Pancreas (tissue), 10 donors: ENCODE measurements around the gene M1AP. TPM values are rescaled to one million over a fixed set of nuclear protein-coding genes. Genes with fewer than 3 reads are reported as not detected.

Experiments used
- ATAC-seq, 4 donors: fragments of 200-7000 bp; cut with Tn5 transposase; one replicate each; pipeline versions ENCODE4 v1.8.0 to v1.9.1; 2020; ENCODE audit warnings: mild to moderate bottlenecking in 4 of 4, moderate library complexity in 4 of 4
- DNase-seq, 6 donors: peaks; one replicate each; pipeline ENCODE4 v3.0.0-alpha.2; 2020
- FAIRE-seq: peaks from 2 replicates; lab custom pipeline; 2012; peaks lifted over from hg19 to GRCh38; lab: Jason Lieb, UNC
- H3K27ac ChIP-seq, 4 donors: fragments of 200-600 bp; sonication (generic); 1 replicate in 3 of 4; 2 replicates in 1 of 4; pipeline versions ENCODE4 v1.5.0 to v1.8.0; 2020
- H3K27me3 ChIP-seq, 4 donors: fragments of 200-600 bp; one replicate each; pipeline ENCODE4 v1.8.0; 2021
- H3K36me3 ChIP-seq, 3 donors: fragments of 200-600 bp; sonication (generic) in 1 of 3; one replicate each; pipeline versions ENCODE4 v1.5.0 to v1.8.0; 2020 to 2021
- H3K4me1 ChIP-seq, 3 donors: fragments of 200-600 bp; one replicate each; pipeline ENCODE4 v1.8.0; 2021
- H3K4me3 ChIP-seq, 4 donors: fragments of 200-600 bp; sonication (generic) in 2 of 4; one replicate each; pipeline versions ENCODE4 v1.5.0 to v1.8.0; 2020 to 2021
- H3K9me3 ChIP-seq, 4 donors: fragments of 200-600 bp; one replicate each; pipeline ENCODE4 v1.8.0; 2021
- WGBS, 2 donors: extraction: QIAGEN DNeasy Blood & Tissue Kit; methylation state at CpG; one replicate each; pipeline ENCODE4 v1.1.7; 2013; 5-methylcytosine and 5-hydroxymethylcytosine counted together
- intact Hi-C, 3 donors: fragments of 100-400 bp; cut with DNase I; formaldehyde crosslinking; loops; one replicate each; pipeline versions ENCODE4 v1.11.1 to v1.14.2; 2022
- polyA plus RNA-seq, 2 donors: library from polyadenylated mRNA; stranded (reverse); fragments of 200-250 nt; gene quantifications; one replicate each; pipeline ENCODE4 v1.2.3, GENCODE V29; 2013
- total RNA-seq, 6 donors: library from RNA; stranded (reverse); fragmentation: NEBNext Ultra II Directional in 4 of 6; extraction: Animal tissue kit (Norgen Biotek cat#: 25700) in 4 of 6; gene quantifications; one replicate each; pipeline versions ENCODE4 v1.2.1 to v1.2.4, GENCODE V29; 2021 to 2023
- TF ChIP-seq, protein P1 (sequence below), 4 donors: fragments of 200-600 bp; sonication (generic) in 3 of 4; IDR thresholded peaks; one replicate each; pipeline versions ENCODE4 v1.5.0 to v1.8.0; 2021; ENCODE audit warnings: antibody characterized with exemption in 4 of 4
- donor health status: healthy with polysubstance abuse.
- donor health status: DM: no; HTN: no; CAD: no; lungs with moderate emphysema.
- donor health status: DM: no; HTN: no; CAD: no.
- donor health status: control.
- donor health status: control.
- donor health status: Bipolar disorder and iron deficiency.
- donor health status: DM: yes; HTN: yes; CAD: no.
- donor health status: DM: no; HTN: no; CAD: no.
- donor health status: DM: no; HTN: no; CAD: no.
- donor health status: DM: yes; HTN: yes; CAD: no.

M1AP gene
- total and polyA plus RNA-seq, 8 donors, result 0.11 to 0.66 (median 0.27) TPM

DNA sequence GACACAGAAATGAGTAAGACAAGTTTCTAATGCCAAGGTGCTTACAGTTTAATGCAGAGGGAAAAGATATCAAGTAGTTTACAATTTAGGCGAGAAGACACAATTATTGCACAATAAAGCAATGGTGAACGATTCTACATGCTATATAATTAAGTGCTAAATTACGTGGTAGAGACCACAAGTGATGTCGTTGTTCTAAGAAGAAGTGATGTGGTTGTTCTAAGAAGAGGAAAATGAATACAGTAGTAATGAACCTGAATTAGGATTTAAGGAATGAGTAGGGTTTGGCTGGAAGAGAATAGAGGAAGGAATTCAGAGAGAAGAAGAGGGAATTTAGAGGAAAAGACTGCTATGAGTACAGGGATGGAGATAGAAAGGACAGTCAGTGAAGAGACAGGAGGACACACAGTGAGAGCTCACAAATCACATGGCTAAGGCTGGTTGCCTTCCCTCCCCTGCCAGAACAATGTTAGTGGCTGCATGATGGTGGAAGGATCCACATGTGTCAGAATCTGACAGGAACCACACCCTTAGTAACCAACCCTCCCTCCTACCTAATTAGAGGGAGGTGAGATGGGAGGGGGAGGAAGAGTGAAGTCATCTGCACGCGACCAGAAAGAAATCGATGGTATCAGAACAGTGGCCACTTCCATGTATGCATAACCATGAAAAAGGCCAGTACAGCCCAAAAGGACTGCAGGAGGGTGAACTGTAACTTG is 44.7 kb downstream of the M1AP start:
- no peak for DNase-seq
- no peak overlapping the region for H3K27ac ChIP-seq
- H3K4me1 ChIP-seq, result no peaks in the 10 kb centered on the region
- no peaks in the 10 kb centered on the region for H3K9me3 ChIP-seq
- no peak overlapping the region for H3K4me3 ChIP-seq
- no peak for FAIRE-seq
- intact Hi-C loops, result no loop called here
- TF ChIP-seq, protein P1, sequence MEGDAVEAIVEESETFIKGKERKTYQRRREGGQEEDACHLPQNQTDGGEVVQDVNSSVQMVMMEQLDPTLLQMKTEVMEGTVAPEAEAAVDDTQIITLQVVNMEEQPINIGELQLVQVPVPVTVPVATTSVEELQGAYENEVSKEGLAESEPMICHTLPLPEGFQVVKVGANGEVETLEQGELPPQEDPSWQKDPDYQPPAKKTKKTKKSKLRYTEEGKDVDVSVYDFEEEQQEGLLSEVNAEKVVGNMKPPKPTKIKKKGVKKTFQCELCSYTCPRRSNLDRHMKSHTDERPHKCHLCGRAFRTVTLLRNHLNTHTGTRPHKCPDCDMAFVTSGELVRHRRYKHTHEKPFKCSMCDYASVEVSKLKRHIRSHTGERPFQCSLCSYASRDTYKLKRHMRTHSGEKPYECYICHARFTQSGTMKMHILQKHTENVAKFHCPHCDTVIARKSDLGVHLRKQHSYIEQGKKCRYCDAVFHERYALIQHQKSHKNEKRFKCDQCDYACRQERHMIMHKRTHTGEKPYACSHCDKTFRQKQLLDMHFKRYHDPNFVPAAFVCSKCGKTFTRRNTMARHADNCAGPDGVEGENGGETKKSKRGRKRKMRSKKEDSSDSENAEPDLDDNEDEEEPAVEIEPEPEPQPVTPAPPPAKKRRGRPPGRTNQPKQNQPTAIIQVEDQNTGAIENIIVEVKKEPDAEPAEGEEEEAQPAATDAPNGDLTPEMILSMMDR (IDR thresholded peaks at IDR 0.05), result no peak
- H3K36me3 ChIP-seq, result no peaks in the 10 kb centered on the region
- H3K27me3 ChIP-seq, result no peaks in the 10 kb centered on the region
- no peak for ATAC-seq
- WGBS, 2 donors, result 57 to 64% methylated on average over 7 of the region's 7 CpGs

DNA sequence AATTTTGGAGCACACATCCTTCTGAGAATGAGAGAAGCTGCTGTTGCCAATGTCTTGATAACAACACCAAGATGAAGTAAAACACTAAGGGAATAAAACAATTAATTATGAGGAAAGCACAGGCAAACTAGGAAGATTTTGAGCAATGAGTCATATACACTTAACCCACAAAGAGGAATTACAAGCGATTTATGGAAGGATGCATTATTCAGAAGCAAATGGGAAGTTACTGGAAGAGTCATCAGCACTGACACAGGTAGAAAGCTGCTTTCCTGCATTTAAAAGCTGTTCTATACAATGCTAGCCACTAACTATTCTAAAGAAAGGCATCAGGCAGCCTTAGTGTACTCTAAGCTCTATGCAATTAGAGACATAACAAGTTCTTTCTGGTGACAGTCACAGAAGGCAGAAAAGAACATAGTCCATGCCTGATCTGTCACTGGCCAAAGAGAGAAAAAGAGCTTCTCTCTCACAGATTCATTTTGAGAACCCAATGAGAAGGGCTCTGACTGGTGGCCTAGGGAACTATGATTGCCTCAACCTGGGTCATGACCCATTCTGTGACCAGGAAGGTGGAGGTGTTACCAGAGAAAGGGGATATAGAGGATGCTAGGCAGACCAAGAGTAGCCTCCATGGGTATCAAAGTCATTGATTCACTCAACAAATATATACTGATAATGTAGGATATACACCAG is 45.4 kb downstream of the M1AP start:
- intact Hi-C loops, result no loop called here
- FAIRE-seq (no peak), DNase-seq (no peak), ATAC-seq (no peak)
- Histone ChIP-seq H3K4me3 (no peak overlapping the region), H3K9me3 (no peaks in the 10 kb centered on the region), H3K4me1 (no peaks in the 10 kb centered on the region), H3K27me3 (no peaks in the 10 kb centered on the region), H3K36me3 (no peaks in the 10 kb centered on the region), H3K27ac (no peak overlapping the region)
- TF ChIP-seq, protein P1 (IDR thresholded peaks at IDR 0.05), result no peak
- 58 to 64% methylated on average over 1 of the region's 1 CpG for WGBS, 2 donors

DNA sequence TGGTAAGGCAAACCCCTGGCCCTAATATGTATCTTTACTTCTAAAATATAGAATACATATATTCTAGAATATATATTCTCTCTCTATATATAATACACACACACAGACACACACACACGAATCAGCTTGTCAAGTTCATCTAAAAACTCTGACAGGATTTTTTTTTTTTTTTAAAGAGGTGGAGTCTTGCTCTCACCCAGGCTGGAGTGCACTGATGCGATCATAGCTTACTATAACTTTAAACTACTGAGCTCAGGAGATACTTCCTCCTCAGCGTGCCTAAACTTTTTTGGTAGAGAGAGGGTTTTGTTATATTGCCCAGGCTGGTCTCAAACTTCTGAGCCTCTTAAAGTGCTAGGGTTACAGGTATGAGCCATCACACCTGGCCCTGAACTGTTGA is 48.5 kb downstream of the M1AP start:
- no peak for FAIRE-seq

DNA sequence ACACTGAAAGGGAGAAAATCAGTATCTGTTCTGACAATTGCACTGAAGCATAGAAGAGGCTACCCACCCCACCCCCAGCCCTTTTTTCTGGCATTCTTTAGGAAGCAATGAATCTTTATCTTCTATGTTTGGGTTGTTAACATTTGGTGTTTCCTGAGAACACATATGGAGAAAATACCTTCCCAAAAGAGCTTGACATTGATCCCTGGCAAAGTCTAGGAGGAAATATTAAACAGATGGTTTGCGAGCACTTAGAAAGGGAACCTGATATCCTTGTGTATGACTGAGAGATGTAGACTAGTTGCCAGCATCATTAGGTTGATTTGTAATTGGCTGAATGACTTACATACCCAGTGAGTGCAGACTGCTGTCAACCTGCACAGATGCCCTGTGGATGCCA is 50.7 kb downstream of the M1AP start:
- WGBS, 2 donors, result 30 to 39% methylated on average over 1 of the region's 1 CpG
- TF ChIP-seq, protein P1 (IDR thresholded peaks at IDR 0.05), result no peak
- DNase-seq (no peak), FAIRE-seq (no peak), ATAC-seq (no peak)
- intact Hi-C loops, result no loop called here
- H3K36me3 ChIP-seq, result no peaks in the 10 kb centered on the region
- no peaks in the 10 kb centered on the region for H3K9me3 ChIP-seq
- H3K4me1 ChIP-seq, result no peaks in the 10 kb centered on the region
- H3K4me3 ChIP-seq, result no peak overlapping the region
- H3K27ac ChIP-seq, result no peak overlapping the region
- no peaks in the 10 kb centered on the region for H3K27me3 ChIP-seq

More for the DNA sequence above, 48.5 kb downstream of the M1AP start:
- no peak for ATAC-seq
- Histone ChIP-seq H3K27me3 (no peaks in the 10 kb centered on the region), H3K9me3 (no peaks in the 10 kb centered on the region), H3K36me3 (no peaks in the 10 kb centered on the region), H3K27ac (no peak overlapping the region), H3K4me3 (no peak overlapping the region), H3K4me1 (no peaks in the 10 kb centered on the region)
- 50 to 55% methylated on average over 3 of the region's 3 CpGs for WGBS, 2 donors
- TF ChIP-seq, protein P1 (IDR thresholded peaks at IDR 0.05), result no peak
- intact Hi-C loops, result no loop called here
- no peak for DNase-seq

DNA sequence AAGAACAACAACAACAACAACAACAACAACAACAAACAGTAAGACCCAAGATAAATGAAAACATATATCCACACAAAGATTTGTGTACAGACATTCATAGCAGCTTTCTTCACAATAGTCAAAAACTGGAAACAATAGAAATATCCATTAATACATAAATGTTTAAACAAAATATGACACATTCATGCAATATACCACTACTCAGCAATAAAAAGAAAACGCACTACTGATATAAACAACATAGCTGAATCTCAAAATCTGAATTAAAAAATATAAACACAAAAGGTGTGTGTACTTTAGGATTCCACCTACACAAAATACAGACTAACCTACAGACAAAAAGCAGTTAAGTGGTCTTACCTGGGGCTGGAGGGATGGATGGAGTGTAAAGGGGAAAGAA is 51.5 kb downstream of the M1AP start:
- WGBS, 2 donors, result 43 to 63% methylated on average over 1 of the region's 1 CpG
- no peaks in the 10 kb centered on the region for H3K9me3 ChIP-seq
- ATAC-seq (no peak), FAIRE-seq (no peak), DNase-seq (no peak)
- intact Hi-C loops, result no loop called here
- no peak overlapping the region for H3K4me3 ChIP-seq
- H3K4me1 ChIP-seq, result no peaks in the 10 kb centered on the region
- H3K36me3 ChIP-seq, result no peaks in the 10 kb centered on the region
- no peaks in the 10 kb centered on the region for H3K27me3 ChIP-seq
- TF ChIP-seq, protein P1 (IDR thresholded peaks at IDR 0.05), result no peak
- H3K27ac ChIP-seq, result no peak overlapping the region
